ENCODE results near the gene HSF5.

HSF5 gene

DNA sequence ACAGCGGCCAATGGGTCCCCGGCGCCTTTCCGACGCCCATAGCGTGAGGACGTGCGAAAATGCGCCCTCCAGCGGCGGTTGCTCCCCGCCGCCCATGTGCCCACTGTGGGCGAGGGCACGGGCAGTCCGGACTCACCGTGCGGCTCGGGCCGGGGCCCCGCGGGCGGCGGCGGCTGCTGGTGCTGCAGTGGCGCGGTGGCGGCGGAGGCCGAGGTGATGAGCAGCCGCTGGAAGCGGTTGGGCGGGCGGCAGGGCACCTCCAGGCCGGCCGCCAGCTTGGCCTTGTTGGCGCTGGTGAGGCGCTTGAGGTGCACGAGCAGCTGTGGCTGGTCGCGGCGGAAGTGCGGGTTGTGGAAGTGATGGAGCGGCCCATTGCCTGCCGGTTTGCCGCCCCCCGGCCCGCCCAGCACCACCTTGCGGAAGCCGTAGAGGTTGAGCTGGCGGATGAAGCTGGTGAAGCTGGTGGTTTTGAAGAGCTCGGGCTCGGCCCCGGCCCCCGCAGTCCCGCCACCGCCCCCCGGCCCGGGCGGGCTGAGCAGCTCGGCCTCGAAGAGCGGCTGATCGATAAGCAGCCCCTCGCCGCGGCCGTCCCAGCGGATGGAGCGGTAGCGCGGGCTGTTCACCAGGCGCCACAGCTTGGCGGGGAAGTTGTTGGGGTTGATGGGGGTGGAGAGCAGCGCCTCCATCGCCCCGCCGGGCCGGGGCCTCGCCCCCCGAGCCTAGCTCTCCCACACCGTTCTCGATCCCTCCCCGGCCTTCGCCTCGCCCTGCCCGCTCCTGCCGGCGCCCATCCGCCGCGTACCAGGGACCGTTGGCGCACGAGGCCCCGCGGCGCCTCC lies at the start of gene HSF5:
Gene HSF5 (minus strand): TSS at position 820 of the 839 bp plus-strand sequence. CDS start 134 bp downstream, at position 686.
- DNase-seq (ENCODE audit: low spot score): no peak

DNA sequence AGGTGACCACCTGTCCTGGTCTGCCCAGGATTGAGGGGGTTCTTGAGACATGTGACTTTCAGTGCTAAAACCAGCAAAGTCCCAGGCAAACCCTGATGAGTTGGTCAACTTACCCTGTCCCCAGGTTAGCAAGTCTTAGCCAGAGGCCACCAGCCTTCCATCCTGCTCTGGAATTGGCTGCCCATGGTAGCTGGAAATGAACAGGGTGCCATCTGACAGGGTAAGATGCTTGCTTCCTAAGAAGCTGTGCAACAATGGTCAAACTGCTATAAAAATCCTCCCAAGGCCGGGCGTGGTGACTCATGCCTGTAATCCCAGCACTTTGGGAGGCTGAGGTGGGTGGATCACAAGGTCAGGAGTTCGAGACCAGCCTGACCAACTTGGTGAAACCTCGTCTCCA lies 49.1 kb upstream of the HSF5 start:
- no peak for DNase-seq (ENCODE audit: low spot score)

- DNase-seq (ENCODE audit: low spot score): no peak
These were observed 48.3 kb upstream of the HSF5 start for GRCh38 chr17:58536542-58536941.

DNA sequence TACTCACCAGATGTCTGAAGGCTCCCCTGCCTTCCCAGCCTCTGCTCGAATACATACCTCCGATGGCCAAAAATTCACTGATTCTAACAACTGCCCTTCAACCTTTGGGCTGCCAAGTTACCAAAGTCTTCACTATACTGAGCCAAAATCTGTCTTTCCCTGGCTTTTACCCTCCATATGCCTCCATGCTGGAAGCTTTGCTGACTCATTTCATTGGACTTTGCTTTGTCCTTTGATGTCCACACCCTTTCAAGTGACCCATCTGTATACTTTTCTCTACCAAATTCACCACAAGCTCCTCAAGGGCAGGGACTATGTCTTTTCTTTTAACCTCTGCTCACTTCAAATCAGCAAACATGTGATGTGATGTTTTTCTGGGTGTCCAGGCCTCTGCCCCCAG lies 47.2 kb upstream of the HSF5 start:
- peak; percentile 38 for DNase-seq (ENCODE audit: low spot score)

GRCh38 chr17:58534901-58535421 lies 46.8 kb upstream of the HSF5 start:
- DNase-seq (ENCODE audit: low spot score): peak; percentile 48

- no peak for DNase-seq (ENCODE audit: low spot score)
These were observed 46.1 kb upstream of the HSF5 start for GRCh38 chr17:58534331-58534730.

DNA sequence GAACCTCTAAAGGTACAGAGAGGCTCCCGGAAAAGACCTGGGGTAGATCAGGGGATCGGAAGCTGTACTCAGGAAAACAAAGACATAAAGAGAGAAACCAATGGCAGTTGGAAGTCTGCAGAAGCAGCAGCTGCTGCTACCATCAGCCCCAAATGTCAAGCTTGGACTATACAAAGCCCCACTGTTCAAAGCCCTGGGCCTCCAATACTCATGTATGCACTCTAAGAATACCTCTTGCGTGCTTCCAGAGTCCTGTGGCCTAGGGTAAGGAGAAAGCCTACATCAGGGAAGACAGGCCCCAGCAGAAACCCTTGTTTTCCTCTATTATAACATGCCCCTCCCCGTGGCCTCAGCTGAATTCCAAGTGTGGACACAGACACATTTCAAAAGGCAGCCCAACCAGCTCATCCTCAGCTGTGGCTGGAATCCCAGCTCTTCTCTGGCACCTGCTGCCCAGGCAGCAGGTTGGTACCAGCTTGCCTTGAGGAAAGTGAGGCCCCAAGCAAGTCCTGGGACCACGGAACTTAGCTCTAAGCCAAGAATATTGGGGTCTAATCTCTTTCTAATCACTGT lies 45.5 kb upstream of the HSF5 start:
- DNase-seq (ENCODE audit: low spot score): no peak

DNA sequence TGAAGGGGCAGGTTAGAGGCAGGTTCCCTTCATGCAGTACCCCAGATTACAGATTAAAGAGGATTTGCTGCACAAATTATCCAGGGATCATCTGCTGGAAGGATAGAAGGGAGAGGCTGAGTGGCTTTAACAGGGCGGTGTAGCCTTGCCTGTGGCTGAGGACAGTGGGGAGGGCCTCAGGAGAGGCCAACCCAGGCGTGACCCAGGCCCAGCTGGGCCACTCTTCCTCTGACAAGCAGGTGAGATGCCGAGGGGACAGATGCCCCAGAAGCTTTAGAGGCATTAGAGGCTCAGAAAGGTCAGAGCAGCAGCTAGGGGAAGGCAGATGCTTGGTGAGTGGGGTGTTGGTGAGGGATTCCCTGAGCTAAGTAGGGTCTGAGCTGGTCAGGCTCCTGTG lies 44.3 kb upstream of the HSF5 start:
- DNase-seq (ENCODE audit: low spot score): no peak

DNA sequence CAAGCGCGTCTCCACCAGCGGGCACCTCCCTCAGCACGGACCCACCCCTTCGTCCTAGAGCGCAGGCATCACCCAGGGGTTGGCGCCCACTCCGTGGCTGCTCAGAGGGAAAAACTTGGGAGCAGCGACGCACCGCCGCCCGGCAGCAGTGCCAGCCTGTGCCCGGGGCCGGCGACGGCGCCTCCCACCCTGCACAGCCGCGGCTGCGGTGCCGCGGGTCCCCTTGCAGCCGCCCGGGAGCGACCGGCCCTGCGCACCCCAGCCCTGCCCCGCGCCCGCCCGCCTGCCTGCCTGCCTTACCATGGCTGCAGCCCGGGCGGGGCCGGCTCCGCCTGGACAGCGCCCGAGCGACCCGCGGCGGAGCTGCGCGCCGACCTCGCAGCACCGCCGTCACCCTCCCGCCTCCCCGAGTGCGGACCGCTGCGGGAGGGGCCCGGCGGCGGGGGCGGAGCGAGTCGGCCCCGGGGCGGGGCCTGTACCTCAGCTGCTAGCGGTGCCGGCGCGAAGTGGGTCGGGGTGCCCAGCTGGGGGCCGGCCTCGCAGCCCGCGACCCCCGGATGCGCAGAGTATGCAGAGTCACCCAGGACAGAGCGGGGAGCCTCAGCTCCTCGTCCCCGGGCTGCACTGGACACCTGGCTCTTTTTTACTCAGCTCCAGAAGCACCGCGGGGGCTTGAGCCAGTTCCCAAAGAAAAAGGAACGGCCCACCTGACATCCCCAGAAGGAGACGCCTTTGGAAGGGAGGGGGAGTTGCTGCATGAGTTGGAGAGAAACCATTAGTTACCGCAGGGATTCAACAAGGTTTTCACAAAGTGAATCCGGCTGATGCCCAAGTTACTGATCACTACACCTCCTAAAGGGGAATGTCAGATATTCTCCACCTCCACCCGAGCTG lies 43.7 kb upstream of the HSF5 start:
- peak; percentile 88 for DNase-seq (ENCODE audit: low spot score)

DNA sequence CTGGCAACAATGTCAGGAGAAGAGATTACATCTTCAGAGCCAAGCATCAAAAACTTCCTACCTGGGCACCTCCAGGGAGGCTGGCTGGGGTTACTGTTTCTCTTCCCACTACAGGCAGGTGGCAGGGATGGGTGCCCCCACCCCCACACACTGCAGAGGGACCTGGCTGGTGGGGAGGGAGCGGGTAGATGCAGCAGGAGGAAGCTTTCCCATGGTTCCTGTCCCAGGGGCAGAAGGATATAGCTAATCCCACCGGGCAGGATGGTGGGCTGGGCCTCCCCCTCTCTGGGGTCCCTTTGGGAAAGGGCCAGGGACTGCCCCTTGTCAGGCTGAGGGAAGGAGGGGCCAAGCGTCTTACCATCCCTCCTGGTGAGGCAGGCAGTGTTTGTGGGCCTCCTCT lies 42.9 kb upstream of the HSF5 start:
- no peak for DNase-seq (ENCODE audit: low spot score)

GRCh38 chr17:58530655-58531054 lies 42.4 kb upstream of the HSF5 start:
- no peak for DNase-seq (ENCODE audit: low spot score)

DNA sequence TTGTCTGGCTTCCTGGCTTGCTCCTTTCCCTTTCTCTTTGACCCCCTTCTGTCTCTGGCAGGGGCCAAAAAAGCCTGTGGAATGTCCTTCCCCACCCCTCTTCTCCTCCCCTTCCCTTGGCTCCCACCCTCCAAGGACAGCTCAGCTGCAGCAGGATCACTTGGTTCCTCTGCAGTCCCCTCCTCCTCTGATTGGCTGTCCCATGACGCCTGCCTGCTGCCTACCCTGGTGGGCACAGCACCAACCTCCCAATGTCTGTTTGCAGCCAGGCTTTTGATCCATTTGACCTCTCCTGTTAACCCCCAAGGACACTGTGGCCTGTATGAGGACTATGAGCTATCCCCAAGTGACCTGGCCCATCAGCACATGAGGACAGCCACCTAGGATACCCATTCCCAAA lies 41.1 kb upstream of the HSF5 start:
- DNase-seq (ENCODE audit: low spot score): no peak

GRCh38 chr17:58528443-58528842 lies 40.2 kb upstream of the HSF5 start:
- DNase-seq (ENCODE audit: low spot score): no peak

- no peak for DNase-seq (ENCODE audit: low spot score)
These were observed 39.7 kb upstream of the HSF5 start for GRCh38 chr17:58527949-58528348.

GRCh38 chr17:58527306-58527705 lies 39.1 kb upstream of the HSF5 start:
- no peak for DNase-seq (ENCODE audit: low spot score)

DNA sequence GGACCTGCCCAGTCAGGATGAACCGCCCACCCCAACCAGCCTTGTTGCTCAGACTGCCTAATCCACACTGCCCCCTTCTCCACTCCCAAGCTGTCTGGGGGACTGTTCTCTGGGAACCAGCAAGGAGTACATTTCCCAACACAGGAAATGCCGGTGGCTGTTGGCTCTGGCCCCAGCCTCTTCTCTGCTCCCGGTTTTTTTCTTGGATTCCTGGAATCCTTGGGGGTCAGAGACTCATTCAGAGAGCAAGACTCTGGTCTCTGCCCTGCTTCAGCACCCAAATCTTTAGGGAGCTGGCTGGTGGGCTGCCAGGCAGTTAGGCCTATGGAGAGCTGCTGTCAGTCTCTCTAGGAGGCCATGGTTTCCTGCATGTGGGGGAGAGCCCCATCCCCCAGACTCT lies 37.0 kb upstream of the HSF5 start:
- peak; percentile 88 for DNase-seq (ENCODE audit: low spot score)

- no peak for DNase-seq (ENCODE audit: low spot score)
These were observed 33.5 kb upstream of the HSF5 start for GRCh38 chr17:58521680-58522079.

GRCh38 chr17:58520843-58521430 lies 32.7 kb upstream of the HSF5 start:
- DNase-seq (ENCODE audit: low spot score): no peak

DNA sequence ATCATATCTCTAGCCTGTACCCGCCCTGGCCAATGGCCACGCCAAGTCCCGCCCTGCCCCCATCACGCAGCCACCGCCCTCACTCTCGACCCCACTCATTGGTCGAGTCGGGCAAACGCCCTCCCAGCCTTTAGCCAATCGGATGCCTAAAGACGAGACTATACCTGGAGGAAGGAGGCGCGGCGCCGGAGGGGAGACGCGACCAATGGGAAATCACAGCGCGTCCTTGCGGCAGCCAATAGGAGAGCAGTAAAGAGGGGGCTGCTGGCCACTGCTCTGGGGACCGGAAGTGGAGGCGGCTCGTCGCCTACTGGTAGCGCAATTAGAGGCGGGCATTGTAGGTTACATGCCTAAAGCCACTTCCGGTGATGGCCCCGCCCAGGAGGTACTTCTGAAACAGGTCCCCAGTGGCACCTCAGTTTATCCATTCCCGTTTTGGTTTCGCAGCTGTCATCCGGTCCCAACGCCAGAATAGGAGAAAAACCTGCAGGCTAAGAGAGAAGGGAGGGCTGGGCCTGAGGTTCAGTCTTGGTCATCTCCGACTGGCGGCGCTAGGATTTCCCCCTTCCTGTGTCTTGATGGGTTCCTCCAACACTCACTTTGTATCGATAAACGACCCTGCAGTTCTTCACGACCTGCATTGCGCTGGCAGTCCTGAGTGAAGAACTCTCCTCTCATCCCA lies 29.9 kb upstream of the HSF5 start:
- DNase-seq (ENCODE audit: low spot score): peak; percentile 100

DNA sequence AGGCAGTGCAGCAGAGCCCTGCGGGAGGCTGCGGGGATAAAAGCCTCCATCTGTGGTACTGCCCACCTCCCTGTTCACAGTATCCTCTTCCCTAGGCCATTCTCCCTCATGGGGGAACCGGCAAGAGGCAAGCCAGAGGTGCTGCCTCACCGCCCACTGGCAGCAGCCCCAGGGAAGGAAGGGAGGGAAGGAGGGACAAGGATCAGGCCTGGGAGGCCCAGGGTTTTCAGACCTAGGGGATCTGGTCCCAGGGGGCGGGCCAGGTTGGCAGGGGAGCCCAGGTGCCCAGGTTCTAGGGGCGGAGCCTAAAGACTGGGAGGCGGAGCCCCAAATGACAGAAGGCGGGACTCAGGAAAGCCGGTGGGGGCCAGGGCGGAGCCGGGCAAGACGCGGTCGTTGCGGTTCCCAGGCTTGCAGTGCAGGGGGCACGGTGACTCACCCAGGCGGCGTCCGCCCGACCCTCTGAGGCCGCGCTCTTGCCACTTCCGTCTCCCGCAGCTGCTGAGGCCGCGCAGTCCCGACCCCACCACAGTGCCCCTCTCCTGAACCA lies 29.2 kb upstream of the HSF5 start:
- no peak for DNase-seq (ENCODE audit: low spot score)

Data from GM03348 (cell line).